Mesothelial cell of epicardium (in vitro differentiated cells): ENCODE data around the gene SPATS2L. TPM values are rescaled to one million over a fixed set of nuclear protein-coding genes. Genes with fewer than 3 reads are reported as not detected.

ENCODE experiments used
- DNase-seq, 2 experiments: peaks; one replicate each; pipeline ENCODE4 v3.0.0; 2021; ENCODE audit warnings: low spot score in 2 of 2; ENCODE audit not compliant: unreplicated experiment in 2 of 2
- H3K27ac Mint-ChIP-seq: 2 replicates; pipeline ENCODE4 v1.8.0; 2021; ENCODE audit warnings: mixed read lengths
- H3K27me3 Mint-ChIP-seq: 2 replicates; pipeline ENCODE4 v1.8.0; 2021; ENCODE audit warnings: low read depth, mixed read lengths
- H3K36me3 Mint-ChIP-seq: 2 replicates; pipeline ENCODE4 v1.8.0; 2021; ENCODE audit warnings: mixed read lengths
- H3K4me1 Mint-ChIP-seq: 2 replicates; pipeline ENCODE4 v1.8.0; 2021; ENCODE audit warnings: mixed read lengths
- H3K4me3 Mint-ChIP-seq: 2 replicates; pipeline ENCODE4 v1.8.0; 2021; ENCODE audit warnings: mild to moderate bottlenecking, moderate library complexity, mixed read lengths
- H3K9me3 Mint-ChIP-seq: 2 replicates; pipeline ENCODE4 v1.8.0; 2021; ENCODE audit warnings: mixed read lengths
- total RNA-seq: library from RNA; stranded (reverse); gene quantifications from 3 replicates; pipeline ENCODE4 v1.2.1, GENCODE V29; 2021
- TF ChIP-seq, protein P1 (sequence below): fragments of 200-600 bp; sonication (generic); IDR thresholded peaks from one replicate; pipeline ENCODE4 v1.5.0; 2021; ENCODE audit warnings: antibody characterized with exemption; ENCODE audit not compliant: unreplicated experiment

SPATS2L gene
- total RNA-seq, 1 donor from 2014 or later: 84.8 TPM

- H3K27me3 Mint-ChIP-seq: no peaks in the 10 kb centered on the region
- TF ChIP-seq, protein P1, sequence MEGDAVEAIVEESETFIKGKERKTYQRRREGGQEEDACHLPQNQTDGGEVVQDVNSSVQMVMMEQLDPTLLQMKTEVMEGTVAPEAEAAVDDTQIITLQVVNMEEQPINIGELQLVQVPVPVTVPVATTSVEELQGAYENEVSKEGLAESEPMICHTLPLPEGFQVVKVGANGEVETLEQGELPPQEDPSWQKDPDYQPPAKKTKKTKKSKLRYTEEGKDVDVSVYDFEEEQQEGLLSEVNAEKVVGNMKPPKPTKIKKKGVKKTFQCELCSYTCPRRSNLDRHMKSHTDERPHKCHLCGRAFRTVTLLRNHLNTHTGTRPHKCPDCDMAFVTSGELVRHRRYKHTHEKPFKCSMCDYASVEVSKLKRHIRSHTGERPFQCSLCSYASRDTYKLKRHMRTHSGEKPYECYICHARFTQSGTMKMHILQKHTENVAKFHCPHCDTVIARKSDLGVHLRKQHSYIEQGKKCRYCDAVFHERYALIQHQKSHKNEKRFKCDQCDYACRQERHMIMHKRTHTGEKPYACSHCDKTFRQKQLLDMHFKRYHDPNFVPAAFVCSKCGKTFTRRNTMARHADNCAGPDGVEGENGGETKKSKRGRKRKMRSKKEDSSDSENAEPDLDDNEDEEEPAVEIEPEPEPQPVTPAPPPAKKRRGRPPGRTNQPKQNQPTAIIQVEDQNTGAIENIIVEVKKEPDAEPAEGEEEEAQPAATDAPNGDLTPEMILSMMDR: no peak
- H3K4me1 Mint-ChIP-seq: peaks cover 53% of the 10 kb centered on the region
- H3K27ac Mint-ChIP-seq: peak overlapping the region; percentile 75
- no peak for DNase-seq
- no peaks in the 10 kb centered on the region for H3K36me3 Mint-ChIP-seq
- H3K4me3 Mint-ChIP-seq: peak overlapping the region; percentile 6
- no peaks in the 10 kb centered on the region for H3K9me3 Mint-ChIP-seq
Observed at GRCh38 chr2:200310545-200310971, 4.1 kb downstream of the SPATS2L start.

DNA sequence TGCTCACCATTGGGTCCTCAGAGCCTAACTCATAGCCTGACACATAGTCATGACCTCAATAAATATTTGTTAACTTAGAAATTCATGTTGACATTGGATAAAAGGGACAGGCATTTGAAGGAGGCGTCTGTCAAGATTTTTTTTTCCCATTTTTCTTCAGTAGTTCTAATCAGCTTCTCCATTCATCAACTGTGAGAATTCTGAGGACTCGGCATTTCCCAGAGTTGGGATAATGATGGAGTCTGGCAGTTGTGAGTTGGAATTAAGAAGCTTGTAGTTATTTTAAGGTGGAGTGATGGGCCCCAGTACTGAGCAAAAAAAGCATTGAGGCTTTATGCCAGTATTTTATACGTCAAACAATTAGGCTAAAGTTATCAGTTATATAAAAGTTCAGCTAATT lies 4.6 kb downstream of the SPATS2L start:
- Mint-ChIP-seq H3K27ac (peak overlapping the region; percentile 75), H3K4me3 (no peak overlapping the region), H3K36me3 (no peaks in the 10 kb centered on the region), H3K9me3 (no peaks in the 10 kb centered on the region), H3K27me3 (no peaks in the 10 kb centered on the region), H3K4me1 (peaks cover 53% of the 10 kb centered on the region)
- no peak for DNase-seq
- TF ChIP-seq, protein P1: no peak

GRCh38 chr2:200314976-200315567 lies 8.6 kb downstream of the SPATS2L start:
- peaks cover 73% of the 10 kb centered on the region for H3K4me1 Mint-ChIP-seq

GRCh38 chr2:200317975-200318374 lies 11.5 kb downstream of the SPATS2L start:
- no peaks in the 10 kb centered on the region for H3K9me3 Mint-ChIP-seq
- H3K4me3 Mint-ChIP-seq: no peak overlapping the region
- no peak for DNase-seq
- TF ChIP-seq, protein P1: no peak
- peak overlapping the region; percentile 94 for H3K27ac Mint-ChIP-seq
- no peaks in the 10 kb centered on the region for H3K36me3 Mint-ChIP-seq
- no peaks in the 10 kb centered on the region for H3K27me3 Mint-ChIP-seq
- peaks cover 74% of the 10 kb centered on the region for H3K4me1 Mint-ChIP-seq

More at GRCh38 chr2:200314976-200315567, 8.6 kb downstream of the SPATS2L start:
- Mint-ChIP-seq H3K36me3 (no peaks in the 10 kb centered on the region), H3K27me3 (no peaks in the 10 kb centered on the region), H3K9me3 (no peaks in the 10 kb centered on the region), H3K27ac (no peak overlapping the region), H3K4me3 (no peak overlapping the region)
- no peak for DNase-seq
- TF ChIP-seq, protein P1: no peak

- Mint-ChIP-seq H3K27me3 (no peaks in the 10 kb centered on the region), H3K9me3 (no peaks in the 10 kb centered on the region), H3K36me3 (no peaks in the 10 kb centered on the region), H3K27ac (peak overlapping the region; percentile 94), H3K4me1 (peaks cover 71% of the 10 kb centered on the region), H3K4me3 (no peak overlapping the region)
- TF ChIP-seq, protein P1: no peak
- DNase-seq: no peak
Observed at GRCh38 chr2:200318940-200319435, 12.5 kb downstream of the SPATS2L start.
